NCI-H187 (cell line): ENCODE data around the gene GFOD2.
"Not testable (repeated sequence)": the region's sequence is repeated elsewhere in the genome, so short reads cannot be mapped to it uniquely, and the experiment has no call there.

Experiments
- DNase-seq, 2 experiments: peaks; one replicate each; lab custom pipeline; 2025; lab: John Stamatoyannopoulos, UW

Gene GFOD2

DNA sequence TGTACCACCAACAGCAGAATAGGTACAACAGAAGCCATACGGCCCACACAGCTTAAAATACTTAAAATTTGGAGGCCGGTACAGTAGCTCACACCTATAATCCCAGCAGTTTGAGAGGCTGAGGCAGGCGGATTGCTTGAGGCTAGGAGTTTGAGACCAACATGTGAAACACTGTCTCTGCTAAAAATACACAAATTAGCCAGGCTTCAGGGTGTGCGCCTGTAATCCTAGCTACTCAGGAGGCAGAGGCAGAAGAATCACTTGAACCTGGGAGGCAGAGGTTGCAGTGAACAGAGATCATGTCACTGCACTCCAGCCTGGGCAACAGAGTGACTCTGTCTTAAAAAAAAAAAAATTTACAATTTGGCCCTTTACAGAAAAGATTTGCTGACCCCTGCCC, 17.0 kb downstream of the GFOD2 start:
- no peak for DNase-seq

DNA sequence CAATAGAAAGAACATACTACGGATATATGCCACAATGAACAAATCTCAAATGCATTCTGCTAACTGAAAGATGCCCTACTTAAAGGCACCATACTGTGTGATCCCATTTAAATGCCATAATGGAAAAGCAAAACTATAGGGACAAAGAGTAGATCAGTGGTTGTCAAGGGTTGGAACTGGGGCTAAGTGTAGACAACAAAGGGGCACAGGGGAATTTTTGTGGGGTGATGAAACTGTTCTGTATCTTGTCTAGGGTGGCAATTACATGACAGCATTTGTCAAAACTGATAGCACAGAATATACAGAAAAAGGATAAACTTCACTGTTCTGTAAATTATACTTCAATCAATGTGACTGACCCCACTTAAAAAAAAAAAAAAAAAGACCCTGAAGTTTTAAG, 17.7 kb downstream of the GFOD2 start:
- DNase-seq = no peak

DNA sequence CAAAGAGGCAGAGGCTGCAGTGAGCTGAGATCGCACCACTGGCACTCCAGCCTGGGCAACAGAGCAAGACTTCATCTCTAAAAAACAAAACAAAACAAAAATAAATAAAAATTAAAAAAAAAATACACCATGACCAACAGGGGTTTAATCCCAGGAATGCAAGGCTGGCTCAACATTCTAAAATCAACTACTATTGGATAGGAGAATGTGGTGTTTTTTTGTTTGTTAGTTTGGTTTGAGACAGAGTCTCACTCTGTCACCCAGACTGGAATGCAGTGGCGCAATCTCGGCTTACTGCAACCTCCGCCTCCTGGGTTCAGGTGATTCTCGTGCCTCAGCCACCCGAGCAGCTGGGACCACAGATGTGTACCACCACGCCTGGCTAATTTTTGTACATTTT, 19.9 kb downstream of the GFOD2 start:
- DNase-seq = no peak

DNA sequence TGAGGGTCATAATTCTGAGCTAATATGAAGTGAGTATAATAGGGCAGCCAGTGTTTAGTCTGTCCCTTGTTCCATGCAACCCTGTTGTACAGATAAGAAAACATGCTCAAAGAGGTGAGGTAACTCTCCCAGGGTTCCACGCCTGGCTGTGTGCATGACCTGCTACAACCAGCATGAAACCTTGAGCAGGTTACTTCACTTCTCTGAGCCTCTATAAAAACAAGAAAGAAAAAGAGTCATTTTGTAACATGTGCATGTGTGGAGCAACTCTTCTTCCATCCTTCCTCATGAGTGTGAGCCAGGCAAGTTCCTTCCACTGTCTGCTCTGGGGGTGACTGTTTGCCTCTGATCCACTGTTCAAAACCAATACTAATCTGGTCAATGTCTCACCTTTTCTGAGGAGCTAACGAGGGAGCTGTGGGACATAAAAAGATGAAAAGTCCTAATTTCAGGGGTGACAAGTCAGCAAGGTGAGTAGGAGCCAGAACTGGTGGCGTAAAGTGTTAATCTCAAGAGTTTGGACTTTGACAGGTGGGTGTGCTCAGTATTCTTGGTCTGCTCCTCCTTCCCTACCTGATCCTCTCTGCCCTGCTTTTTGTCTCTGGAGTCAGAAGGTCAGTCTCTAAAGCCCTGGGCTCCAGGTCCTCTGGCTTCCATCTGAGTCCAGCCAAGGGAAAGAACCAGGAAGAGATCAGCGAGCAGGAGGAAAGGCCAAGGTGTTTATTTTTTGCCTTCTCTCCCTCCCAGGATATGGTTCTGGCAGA, 21.5 kb downstream of the GFOD2 start:
- DNase-seq = no peak

DNA sequence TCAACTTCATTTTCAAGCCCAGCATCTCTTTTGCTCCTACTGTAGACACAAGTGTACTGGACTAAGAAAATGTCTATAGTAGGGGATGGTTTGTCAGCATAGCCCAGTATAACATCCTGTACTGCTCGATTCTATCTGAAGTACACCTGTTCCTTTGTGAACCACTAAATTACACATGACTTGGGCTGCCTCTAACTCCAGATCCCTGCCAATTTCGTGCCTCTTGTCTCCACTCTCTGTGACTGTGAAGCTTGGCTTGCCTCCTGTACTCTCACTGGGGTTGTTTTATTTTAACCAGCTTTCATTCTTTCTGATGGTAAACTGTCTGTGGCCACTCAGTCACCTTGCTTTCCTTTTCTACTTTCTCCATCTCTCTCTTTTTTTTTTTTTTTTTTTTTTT, 24.5 kb downstream of the GFOD2 start:
- no peak for DNase-seq

DNA sequence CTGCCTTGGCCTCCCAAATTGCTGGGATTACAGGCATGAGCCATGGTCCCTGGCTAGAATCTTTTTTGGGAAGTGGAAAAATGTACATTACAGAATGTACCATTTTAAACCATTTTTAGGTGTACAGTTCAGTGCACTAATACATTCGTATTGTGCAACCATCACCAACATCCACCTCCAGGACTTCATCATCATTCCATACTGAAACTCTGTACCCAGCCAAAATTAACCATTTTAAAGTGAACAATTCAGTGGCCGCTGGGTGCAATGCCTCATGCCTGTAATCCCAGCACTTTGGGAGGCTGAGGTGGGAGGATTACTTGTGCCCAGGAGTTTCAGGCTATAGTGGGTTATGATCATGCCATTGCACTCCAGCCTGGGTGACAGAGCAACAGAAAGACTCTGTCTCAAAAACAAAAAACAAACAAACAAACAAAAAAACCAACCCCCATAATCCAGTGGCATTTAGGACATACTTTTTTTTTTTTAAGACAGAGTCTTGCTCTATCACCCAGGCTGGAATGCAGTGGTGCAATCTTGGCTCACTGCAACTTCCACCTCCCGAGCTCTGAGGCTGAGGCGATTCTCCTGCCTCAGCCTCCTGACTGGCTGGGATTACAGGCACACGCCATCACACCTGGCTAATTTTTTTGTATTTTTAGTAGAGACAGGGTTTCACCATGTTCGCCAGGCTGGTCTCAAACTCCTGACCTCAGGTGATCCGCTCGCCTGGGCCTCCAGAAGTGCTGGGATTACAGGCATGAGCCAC, 25.4 kb downstream of the GFOD2 start:
- not testable (repeated sequence) for DNase-seq

DNA sequence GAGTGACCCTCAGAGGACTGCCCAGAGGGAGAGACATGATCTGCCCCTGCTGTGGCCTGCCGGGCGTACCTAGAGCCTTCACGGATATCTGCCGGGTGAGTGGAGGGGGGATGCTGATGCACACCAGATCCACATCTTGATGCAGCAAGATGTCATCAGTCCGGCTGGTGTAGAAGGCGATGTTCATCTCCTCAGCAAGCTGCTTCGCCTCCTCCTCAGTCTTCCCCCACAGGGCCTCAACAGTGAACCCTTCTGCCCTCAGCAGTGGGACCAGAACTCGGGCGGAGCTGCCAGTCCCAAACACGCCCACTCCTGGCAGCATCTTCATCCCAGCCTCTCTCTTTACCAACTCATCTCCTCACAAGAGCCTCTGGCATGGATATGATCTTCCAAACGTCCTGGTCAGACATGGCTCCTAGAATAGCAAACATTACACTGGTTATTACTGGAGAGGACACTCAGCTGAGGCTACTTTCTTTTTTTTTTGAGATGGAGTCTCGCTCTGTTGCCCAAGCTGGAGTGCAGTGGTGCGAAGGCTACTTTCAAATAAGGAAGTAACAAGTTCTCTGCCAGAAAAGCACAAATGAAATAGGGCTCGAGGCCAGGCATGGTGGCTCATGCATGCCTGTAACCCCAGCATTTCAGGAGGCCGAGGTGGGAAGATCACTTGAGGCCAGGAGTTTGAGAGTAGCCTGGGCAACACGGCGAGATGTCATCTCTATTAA, 33.6 kb downstream of the GFOD2 start:
- DNase-seq = no peak

DNA sequence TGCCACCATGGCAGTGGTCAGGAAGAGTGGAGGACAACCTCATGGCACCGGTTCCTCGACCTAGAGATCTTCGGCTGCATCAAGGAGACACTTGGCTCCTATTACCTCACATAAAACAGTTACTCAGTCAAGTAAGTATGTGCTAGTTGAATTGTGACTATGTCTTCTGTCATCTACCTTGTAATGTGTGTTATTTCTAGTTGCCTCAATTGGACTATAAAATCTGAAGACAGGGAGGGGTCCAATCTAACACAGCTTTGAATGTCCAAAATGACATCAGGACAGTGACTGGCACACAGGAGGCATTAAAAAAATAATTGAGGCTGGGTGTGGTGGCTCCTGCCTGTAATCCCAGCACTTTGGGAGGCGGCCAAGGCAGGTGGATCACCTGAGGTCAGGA, 35.3 kb downstream of the GFOD2 start:
- no peak for DNase-seq

DNA sequence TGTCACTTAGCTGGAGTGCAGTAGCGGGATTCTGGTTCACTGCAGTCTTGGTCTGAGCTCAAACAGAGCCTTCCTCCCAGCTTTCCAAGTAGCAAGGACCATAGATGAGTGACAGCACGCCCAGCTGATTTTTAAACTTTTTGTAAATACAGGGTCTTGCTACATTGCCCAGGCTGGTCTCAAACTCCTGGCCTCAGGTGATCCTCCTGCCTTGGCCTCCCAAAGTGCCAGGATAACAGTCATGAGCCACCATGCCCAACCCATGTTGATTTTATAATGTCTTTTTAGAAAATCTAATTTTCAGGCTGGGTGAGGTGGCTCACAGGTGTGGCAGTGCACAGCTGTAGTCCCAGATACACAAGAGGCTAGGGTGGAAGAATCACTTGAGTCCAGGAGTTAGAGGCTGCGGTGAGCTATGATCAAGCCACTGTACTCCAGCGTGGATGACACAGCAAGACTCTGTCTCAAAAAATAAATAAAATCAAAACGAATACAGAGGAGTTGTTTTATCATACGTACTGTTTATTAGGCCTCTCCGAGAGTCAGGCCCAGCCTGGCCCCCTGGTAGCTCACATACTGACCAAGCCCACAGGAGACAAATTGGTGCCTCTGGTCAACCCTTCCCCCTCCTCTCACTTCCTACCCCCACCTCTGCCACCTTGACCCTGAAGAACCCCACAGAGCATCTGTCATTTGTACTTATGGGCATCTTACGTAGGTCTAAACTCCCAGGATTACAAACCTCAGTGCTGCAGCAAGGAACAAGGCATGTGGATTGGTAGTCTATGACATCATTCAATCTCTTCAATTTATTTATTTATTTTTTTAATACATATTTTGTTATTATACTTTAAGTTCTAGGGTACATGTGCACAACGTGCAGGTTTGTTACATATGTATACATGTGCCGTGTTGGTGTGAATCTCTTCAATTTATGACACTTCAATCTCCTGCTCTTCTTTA, 38.9 kb downstream of the GFOD2 start:
- DNase-seq = no peak

DNA sequence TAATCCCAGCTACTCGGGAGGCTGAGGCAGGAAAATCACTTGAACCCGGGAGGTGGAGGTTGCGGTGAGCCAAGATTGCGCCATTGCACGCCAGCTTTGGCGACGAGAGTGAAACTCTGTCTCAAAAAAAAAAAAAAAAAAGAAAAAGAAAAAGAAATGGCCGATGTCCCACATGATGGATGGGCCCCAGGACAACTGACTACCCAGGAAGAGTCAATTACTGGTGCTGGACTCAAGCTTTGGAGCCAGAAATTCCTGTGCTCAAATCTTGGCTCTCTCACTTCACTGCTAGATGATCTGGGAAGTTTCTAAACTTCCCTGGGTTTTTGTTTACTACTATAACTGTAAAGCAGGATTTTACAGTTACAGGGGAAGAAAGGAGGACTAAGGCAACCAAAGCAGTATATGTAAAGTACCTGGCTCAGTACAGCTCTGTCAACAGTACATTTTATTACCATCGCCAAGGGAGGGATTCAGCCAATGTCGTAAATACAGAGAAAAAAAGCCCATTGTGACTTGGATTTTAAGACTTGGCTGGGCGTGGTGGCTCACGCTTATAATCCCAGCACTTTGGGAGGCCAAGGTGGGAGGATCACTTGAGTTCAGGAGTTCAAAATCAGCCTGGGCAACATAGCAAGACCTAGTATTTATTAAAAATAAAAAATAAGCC, 40.6 kb downstream of the GFOD2 start:
- DNase-seq = no peak

DNA sequence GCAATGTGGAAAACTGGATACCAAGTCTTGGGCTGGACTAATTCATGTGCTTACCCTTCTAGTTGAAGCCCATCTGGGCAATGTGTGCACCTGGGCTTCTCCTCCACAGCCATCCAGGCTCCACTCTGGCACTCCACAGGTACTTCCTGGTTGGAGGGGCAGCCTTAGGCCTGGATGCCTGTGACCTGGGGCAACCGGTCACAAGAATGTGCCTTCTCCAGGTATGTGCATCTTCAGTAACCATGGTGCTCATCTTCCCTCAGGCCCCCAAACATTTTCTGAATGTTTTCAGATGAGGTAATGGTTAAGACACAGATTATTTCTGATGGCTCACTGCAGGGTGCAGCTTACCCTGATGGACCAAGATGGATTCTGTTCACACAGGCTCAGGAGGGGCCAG, 41.4 kb downstream of the GFOD2 start:
- no peak for DNase-seq

DNA sequence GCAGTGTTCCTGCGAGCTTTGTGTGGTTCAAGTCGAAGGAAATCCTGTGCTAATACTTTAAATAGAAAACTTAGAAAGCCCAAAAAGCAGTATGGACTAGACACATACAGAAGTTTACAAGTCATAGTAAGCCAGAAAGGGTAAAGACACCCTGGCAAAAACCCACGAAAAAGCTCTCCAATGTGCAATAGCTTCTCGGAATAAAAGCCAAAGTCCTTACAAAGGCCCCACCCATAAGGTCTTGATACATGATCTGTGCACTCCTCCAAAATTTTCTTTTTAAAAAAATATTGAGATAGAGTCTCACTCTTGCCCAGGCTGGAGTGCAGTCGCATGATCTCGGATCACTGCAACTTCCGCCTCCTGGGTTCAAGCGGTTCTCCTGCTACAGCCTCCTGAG, 42.2 kb downstream of the GFOD2 start:
- no peak for DNase-seq

DNA sequence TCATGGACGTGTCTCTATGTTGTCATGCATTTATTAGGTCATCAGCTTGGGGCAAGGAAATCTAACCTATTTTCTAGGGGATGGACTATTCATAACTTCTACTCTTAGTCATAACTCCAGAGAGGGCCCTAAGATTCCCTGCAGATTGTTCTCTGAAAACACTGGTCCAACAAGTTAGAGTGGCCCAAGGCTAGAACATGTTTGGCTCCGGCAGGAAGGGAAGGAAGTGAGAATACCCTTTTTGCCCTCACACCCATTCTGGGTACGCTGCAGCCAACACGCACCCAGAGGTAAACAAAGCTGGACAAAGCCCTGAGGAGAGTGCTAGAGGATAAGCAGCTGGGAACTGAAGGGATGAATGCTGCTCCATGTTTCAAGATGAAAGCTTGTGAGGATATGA, 42.6 kb downstream of the GFOD2 start:
- DNase-seq = no peak

DNA sequence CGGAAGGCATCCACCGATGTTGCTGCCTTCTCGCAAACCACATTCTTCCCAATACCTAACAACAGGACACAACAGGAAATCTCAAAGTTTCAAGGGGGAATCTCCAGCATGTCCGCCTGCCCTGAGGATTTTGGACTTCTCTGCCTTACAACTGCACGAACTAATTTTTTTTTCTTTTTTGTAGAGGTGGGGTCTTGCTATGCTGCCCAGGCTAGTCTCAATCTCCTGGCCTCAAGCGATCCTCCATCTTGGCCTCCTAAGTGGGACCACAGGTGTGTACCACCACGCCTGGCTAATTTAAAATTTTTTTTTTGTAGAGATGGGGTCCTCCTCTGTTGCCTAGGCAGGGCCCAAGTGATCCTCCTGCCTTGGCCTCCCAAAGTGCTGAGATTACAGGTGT, 43.1 kb downstream of the GFOD2 start:
- no peak for DNase-seq

DNA sequence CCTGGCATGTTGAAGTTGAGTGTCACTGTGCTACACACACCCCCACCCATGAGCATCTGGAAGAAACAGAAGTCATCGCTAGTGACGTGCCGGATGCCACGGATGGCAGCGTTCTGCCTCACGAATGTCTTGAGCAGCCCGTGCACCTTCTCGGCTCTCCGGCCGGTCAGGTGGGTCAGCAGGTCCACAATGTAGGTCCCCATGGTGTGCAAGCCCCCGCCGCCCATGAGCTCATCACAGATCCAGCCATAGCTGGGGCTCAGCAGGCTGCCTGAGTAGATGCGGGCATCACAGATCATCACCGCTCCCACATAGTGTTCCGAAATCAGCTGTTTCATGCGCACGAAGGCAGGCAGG, 43.6 kb downstream of the GFOD2 start:
- no peak for DNase-seq

DNA sequence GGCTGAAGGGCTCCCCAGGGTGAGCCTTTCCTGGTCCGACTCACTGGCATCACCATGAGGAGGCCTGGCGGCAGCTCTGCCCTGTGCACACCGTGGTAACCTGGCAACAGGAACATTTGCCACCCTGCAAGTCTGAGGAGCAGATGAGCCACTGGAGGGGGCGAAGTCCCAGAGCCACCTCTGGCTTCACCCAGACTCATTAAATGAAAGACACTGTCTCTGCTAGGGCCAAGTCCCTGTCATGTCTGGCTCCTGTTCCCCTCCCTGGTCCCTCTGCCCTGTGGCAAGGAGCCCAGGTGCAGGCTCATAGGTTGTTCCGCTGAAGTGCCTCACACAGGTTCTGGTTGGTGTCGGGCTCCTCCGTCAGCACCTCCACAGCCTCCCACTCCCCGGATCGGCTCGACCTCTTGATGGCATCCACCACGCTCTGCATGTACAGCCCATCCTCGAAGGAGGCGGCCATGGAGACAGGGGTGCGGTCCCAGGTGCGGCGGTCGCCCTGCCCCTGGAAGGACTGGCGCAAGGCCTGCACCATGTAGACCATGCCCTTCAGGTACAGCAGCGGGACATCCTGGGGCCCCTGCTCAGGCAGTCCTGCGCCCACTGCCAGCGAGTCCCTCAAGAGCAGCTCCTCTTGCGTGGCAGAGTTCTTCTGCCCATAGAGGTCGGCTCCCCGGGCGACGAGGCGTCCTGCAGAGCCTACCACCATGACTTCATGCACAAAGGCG, 44.1 kb downstream of the GFOD2 start:
- no peak for DNase-seq

DNA sequence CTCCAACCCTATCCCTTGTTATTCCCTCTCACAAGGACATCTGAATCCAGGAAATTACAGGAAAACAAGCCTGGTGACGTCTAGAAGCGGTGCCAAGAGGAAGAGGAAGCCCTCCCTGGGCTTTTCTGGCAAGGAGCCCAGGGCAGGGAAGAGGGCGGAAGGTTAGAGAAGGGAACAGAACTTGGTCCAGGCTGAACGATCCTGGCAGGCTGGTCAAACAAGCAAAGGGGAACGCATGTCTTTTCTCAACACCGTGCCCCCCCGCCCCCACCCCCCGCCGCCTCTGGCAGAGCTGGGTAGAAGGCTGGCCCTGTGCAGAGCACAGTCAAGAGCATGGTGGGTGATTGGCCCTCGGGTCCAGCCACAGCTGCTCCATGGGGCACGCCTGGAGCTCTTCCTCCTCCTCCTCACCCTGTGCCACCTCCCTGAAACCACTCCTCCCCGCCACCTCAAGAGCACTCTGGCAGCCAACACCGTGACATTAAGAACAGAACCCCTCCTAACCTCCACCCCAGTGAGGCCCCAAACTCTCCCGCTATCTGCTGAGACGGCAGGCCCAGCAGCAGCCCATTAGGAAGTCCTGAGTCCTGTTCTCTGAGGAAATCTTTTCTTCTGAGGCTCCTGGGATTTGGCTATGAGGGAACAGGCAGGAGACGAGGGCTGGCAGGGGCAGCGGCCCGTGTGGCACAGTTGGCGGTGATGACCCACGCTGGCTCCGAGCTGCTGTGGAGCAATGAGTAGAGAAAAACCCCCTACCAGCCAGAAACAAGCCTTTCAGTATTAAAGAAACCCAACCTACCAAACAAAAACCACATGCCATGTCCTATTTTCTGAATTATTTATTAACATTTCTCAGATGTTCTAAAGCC, 45.2 kb downstream of the GFOD2 start:
- peak in 1 of 2 experiments; percentile 11 for DNase-seq

DNA sequence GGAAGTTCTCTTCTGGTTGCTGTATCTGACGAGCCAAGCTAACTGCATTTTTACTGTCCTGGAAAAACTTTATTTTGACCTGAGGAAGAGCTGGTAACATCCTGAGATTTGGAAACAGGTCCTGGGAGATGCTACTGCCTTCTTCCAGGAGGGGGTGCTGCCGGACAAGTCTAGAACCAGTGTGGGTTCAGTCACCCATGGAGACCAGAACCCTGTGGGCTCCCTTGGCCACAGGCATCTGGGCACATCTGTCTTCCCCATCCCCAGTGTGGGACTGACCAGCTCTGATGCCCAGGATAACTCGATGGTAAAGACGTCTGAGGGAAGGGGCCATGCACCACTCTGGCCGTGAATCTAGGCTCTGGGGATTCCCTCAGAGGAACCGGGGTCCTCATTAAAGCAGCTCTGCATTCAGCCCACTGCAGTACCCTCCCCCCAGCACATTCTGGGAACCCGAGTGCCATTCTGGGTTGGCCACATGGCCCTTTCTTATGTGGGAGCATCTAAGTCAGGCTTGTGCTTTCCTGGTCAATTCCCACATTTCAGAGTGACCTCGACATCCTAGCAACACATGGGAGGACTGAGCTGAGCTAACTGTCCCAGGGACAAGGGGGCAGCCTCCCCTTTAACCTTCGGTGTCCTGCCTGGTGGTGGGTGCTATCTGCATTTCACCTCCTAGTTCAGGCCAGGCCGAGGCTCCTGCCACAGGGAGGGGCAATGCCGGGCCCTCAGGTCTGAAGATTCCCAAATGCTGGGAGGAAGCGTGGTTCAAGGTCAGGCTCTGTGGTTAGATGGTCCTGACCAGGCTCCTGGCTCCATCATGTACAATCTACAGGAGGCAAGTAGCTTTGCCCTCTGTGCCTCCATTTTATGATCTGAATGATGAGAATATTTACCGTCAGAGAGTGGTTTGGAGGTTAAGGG, 46.1 kb downstream of the GFOD2 start:
- peak; percentile 0 to 20 for DNase-seq

DNA sequence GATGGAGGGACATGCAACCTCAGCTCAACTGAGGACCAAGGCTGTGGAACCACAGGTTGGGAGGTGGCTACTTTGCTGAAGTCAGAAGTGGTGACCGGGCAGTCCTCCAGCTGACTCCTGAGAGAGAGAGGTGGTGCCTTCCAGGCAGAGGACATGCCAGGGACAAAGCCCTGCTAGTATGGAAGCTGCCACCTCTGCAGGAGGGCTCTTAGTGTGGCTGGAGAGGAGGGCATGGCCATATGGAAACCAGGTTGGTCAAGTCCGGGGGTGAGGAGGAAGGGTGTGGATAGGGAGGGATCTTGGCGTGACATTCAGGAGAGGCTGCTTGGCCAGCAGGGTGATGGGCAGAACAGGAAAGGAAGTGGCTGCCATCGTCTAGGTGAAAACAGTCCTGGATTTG, 46.8 kb downstream of the GFOD2 start:
- DNase-seq = no peak
